ENCODE measurements around the gene TLDC2.

DNA sequence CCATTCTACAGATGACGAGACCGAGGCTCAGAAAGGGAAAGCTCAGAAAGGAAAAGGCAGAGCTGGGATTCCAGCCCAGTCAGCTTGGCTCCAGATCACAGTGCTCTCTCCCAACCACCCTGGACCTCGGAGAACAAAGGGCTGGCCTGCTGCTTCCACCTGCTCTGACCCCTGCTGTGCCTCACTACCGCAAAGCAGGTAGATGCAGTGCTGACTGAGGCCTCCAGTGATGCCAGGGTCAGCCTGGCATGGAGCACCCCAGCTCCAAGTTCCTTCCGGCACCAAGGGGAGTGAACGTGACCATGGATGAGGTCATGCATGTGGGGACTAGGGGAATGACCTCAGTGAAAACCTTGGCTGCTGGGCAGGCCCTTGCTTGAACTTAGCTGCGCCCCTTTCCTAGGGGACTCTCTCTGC lies 20.7 kb upstream of the TLDC2 start:
- TF ChIP-seq, protein P1, sequence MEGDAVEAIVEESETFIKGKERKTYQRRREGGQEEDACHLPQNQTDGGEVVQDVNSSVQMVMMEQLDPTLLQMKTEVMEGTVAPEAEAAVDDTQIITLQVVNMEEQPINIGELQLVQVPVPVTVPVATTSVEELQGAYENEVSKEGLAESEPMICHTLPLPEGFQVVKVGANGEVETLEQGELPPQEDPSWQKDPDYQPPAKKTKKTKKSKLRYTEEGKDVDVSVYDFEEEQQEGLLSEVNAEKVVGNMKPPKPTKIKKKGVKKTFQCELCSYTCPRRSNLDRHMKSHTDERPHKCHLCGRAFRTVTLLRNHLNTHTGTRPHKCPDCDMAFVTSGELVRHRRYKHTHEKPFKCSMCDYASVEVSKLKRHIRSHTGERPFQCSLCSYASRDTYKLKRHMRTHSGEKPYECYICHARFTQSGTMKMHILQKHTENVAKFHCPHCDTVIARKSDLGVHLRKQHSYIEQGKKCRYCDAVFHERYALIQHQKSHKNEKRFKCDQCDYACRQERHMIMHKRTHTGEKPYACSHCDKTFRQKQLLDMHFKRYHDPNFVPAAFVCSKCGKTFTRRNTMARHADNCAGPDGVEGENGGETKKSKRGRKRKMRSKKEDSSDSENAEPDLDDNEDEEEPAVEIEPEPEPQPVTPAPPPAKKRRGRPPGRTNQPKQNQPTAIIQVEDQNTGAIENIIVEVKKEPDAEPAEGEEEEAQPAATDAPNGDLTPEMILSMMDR (IDR thresholded peaks at IDR 0.05), result no peak
- TF ChIP-seq POLR2AphosphoS5 (IDR thresholded peaks at IDR 0.05) (no peak), POLR2A (IDR thresholded peaks at IDR 0.05) (no peak)
